GM13977 (cell line): ENCODE measurements around the gene GPR101.
A peak's percentile ranks its signal among the peaks of the same experiment; 100 is the strongest.

Experiments
- DNase-seq: peaks from one replicate; pipeline ENCODE4 v3.0.0; 2012; ENCODE audit warnings: low spot score
- in situ Hi-C: fragments of 300-500 bp; cut with MboI; formaldehyde crosslinking; loops from one replicate; pipeline ENCODE4 v1.12.0; 2022; ENCODE audit warnings: low sequenced_read_pairs, low pct_unique_long_range_greater_than_20kb, mixed read lengths, inconsistent platforms; ENCODE audit not compliant: unreplicated experiment
- TF ChIP-seq, protein P1 (sequence below): IDR thresholded peaks from 2 replicates; pipeline ENCODE4 v1.5.1; 2012; ENCODE audit warnings: mild to moderate bottlenecking, control low read depth; ENCODE audit not compliant: insufficient read depth; ENCODE audit errors: extremely low read depth, missing control alignments

Gene GPR101

DNA sequence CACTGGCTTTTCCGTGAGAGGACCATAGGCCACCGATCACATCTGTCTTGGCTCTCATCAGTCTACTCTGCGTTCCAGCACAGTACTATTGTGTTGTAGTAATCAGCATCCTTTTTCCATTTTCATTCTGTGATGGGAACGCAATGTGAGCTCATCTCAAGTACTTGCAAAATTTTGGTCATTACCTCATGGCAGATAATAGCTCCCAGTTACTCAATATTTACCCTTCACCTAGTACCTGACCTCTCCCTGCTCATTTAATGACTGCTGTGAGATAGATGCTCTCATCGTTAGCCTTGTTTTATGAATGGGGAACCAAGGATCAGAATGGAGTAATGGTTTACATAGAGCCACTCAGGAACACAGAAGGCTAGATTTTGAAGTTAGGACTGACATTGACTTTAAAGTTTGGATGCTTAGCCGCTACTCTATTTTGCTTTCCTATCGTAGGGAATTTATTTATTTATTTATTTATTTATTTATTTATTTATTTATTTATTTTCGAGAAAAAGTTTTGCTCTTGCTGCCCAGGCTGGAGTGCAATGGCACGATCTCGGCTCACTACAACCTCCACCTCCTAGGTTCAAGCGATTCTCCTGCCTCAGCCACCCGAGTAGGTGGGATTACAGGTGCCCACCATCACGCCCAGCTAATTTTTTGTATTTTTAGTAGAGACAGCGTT, 6.5 kb upstream of the GPR101 start:
- TF ChIP-seq, protein P1, sequence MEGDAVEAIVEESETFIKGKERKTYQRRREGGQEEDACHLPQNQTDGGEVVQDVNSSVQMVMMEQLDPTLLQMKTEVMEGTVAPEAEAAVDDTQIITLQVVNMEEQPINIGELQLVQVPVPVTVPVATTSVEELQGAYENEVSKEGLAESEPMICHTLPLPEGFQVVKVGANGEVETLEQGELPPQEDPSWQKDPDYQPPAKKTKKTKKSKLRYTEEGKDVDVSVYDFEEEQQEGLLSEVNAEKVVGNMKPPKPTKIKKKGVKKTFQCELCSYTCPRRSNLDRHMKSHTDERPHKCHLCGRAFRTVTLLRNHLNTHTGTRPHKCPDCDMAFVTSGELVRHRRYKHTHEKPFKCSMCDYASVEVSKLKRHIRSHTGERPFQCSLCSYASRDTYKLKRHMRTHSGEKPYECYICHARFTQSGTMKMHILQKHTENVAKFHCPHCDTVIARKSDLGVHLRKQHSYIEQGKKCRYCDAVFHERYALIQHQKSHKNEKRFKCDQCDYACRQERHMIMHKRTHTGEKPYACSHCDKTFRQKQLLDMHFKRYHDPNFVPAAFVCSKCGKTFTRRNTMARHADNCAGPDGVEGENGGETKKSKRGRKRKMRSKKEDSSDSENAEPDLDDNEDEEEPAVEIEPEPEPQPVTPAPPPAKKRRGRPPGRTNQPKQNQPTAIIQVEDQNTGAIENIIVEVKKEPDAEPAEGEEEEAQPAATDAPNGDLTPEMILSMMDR = no peak
- DNase-seq = no peak
- in situ Hi-C loops = no loop called here

- DNase-seq = no peak
- TF ChIP-seq, protein P1 = no peak
- in situ Hi-C loops = no loop called here
Measured at GRCh38 chrX:137034508-137034872, 695 bp upstream of the GPR101 start.

- in situ Hi-C loops = no loop called here
- DNase-seq = no peak
- TF ChIP-seq, protein P1 = no peak
Measured at GRCh38 chrX:137032841-137033773, 688 bp downstream of the GPR101 start.

DNA sequence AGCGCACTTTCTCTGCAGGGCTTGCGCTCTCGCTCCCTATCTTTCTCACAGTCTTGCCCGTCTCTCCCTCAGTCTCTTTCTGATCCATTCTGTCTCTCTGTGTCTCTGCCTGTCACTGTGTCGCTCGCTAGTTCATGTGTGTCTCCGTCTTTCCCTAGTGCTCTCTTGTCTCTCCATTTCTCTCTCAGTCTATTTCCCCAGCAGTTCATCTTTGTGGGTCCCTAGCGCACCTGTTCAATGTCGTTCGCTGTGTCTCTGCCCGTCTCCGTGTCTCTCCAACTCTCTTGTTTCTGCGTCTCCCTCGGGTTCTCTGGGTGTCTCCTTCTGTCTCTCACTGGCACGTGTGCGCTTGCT, 1.5 kb downstream of the GPR101 start:
- DNase-seq = no peak
- in situ Hi-C loops = no loop called here
- TF ChIP-seq, protein P1 = no peak

- TF ChIP-seq, protein P1 = no peak
- DNase-seq = peak; percentile 72
- in situ Hi-C loops = no loop called here
Measured at GRCh38 chrX:137031517-137032340, 2.1 kb downstream of the GPR101 start.

DNA sequence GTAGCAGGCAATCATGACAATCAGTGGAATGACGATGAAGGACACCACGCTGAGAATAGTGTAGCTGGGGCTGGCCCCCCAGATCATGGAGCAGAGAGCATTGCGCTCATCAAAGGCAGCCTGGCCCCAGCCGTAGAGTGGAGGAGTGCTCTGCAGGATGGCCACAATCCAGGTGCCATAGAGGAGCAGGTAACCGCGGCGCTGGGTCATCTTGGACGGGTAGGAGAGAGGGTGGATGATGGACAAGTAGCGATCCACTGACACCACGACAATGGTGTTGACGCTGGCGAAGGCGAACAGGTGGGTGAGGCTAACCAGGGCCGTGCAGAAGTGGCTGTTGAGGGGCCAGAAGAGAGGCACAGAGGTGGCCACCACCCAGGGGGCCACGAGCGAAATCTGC, 2.8 kb downstream of the GPR101 start:
- no peak for DNase-seq
- in situ Hi-C loops = no loop called here

More for the DNA sequence above, 2.8 kb downstream of the GPR101 start:
- TF ChIP-seq, protein P1 = no peak
